Duodenal mucosa (tissue), 2 donors: ENCODE measurements around the gene FOXS1.

Experiments used
- H3K27ac ChIP-seq: one replicate; pipeline ENCODE4 v1.7.0; 2013; ENCODE audit warnings: low read depth, low read length
- H3K27me3 ChIP-seq, 2 donors: one replicate each; pipeline ENCODE4 v1.7.0; 2013; ENCODE audit warnings: low read length in 2 of 2, control low read depth in 1 of 2; ENCODE audit not compliant: insufficient read depth in 2 of 2, control insufficient read depth in 1 of 2
- H3K36me3 ChIP-seq, 2 donors: one replicate each; pipeline ENCODE4 v1.7.0; 2013; ENCODE audit warnings: low read length in 2 of 2, control low read depth in 1 of 2; ENCODE audit not compliant: insufficient read depth in 2 of 2, control insufficient read depth in 1 of 2
- H3K4me1 ChIP-seq, 2 donors: one replicate each; pipeline ENCODE4 v1.7.0; 2013; ENCODE audit warnings: low read length in 2 of 2, control low read depth in 1 of 2; ENCODE audit not compliant: insufficient read depth in 2 of 2, control insufficient read depth in 1 of 2
- H3K4me3 ChIP-seq, 2 donors: one replicate each; pipeline ENCODE4 v1.7.0; 2013; ENCODE audit warnings: low read length in 2 of 2, low read depth in 1 of 2
- H3K9ac ChIP-seq, 2 donors: one replicate each; pipeline ENCODE4 v1.7.0; 2013; ENCODE audit warnings: low read length in 2 of 2, low read depth in 1 of 2
- H3K9me3 ChIP-seq, 2 donors: one replicate each; pipeline ENCODE4 v1.7.0; 2013; ENCODE audit warnings: low read length in 2 of 2, control low read depth in 1 of 2; ENCODE audit not compliant: control insufficient read depth in 1 of 2

Gene FOXS1

GRCh38 chr20:31823360-31824124 lies 21.9 kb downstream of the FOXS1 start:
- Histone ChIP-seq H3K4me1 (peaks cover 3 to 4% of the 10 kb centered on the region in 2 donors), H3K27me3 (no peaks in the 10 kb centered on the region), H3K27ac (no peak overlapping the region), H3K9me3 (no peaks in the 10 kb centered on the region), H3K4me3 (no peak overlapping the region), H3K36me3 (no peaks in the 10 kb centered on the region), H3K9ac (no peak overlapping the region)

DNA sequence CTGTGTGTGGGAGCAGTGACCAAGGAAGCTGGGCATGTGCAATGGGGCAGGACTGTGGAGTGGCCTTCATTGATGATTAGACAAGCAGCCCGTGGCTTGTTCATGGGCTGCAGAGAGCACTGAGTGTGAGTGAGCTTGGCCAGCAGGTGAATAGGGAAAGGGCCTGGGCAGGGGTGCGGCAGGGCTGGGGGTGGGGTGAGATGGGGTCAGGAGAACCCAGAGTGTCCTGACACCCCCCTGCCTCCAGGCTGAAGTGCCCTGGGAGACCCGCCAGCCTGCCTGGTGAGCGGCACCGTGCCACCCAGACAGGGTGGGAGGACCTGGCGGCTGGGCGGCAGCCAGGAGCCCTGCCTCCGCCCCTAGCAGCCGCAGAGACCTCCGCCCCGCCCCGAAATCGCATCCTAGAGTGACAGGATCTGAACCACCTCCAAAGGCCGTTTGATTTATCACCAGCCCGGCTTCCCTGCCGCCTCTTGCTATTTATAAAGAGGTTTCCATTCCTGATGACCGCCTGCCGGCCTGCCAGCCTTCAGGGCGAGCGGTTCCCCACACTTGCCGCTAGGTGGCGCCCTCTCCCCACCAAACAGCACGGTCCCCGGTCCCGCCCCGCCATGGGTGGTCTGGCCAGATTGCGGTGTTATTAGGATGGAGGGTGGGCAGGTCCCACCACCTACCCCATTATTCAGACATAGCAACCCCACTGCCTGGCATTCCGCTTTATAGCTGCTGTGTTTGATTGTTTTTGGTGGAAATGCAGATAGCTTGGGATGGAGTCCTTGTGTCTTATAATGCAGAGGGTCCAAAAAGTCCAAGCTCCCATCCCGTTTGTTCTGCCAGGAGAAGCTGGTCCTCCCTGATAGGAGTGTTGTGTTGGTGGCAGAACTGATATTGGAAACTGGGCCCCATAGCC lies 22.7 kb downstream of the FOXS1 start:
- no peak overlapping the region for H3K9ac ChIP-seq
- no peak overlapping the region for H3K4me3 ChIP-seq
- no peaks in the 10 kb centered on the region for H3K9me3 ChIP-seq

DNA sequence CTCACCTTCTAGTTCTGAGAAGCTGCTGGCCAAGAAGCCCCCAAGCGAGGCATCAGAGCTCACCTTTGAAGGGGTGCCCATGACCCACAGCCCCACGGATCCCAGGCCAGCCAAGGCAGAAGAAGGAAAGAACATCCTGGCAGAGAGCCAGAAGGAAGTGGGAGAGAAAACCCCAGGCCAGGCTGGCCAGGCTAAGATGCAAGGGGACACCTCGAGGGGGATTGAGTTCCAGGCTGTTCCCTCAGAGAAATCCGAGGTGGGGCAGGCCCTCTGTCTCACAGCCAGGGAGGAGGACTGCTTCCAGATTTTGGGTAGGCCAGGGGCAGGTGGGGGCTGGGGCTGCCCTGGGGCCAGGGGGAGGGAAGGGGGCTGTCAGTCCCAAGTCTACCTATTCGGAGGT lies 24.0 kb downstream of the FOXS1 start:
- H3K27ac ChIP-seq, result no peak overlapping the region
- no peak overlapping the region for H3K4me3 ChIP-seq
- H3K9me3 ChIP-seq, result no peaks in the 10 kb centered on the region
- no peaks in the 10 kb centered on the region for H3K36me3 ChIP-seq
- H3K27me3 ChIP-seq, result no peaks in the 10 kb centered on the region
- H3K9ac ChIP-seq, result no peak overlapping the region
- peaks cover 3 to 4% of the 10 kb centered on the region in 2 donors for H3K4me1 ChIP-seq

More for the DNA sequence above, 22.7 kb downstream of the FOXS1 start:
- H3K36me3 ChIP-seq, result no peaks in the 10 kb centered on the region
- no peaks in the 10 kb centered on the region for H3K27me3 ChIP-seq
- no peak overlapping the region for H3K27ac ChIP-seq
- peaks cover 3 to 4% of the 10 kb centered on the region in 2 donors for H3K4me1 ChIP-seq

DNA sequence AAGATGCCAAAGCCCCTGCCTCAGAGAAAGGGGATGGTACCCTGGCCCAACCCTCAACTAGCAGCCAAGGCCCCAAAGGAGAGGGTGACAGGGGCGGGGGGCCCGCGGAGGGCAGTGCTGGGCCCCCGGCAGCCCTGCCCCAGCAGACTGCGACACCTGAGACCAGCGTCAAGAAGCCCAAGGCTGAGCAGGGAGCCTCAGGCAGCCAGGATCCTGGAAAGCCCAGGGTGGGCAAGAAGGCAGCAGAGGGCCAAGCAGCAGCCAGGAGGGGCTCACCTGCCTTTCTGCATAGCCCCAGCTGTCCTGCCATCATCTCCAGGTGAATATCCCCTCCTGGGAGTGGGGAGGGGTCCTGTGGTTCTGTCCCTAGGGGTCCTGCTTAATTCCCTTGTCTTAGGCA lies 25.2 kb downstream of the FOXS1 start:
- H3K27me3 ChIP-seq, result no peaks in the 10 kb centered on the region
- H3K4me3 ChIP-seq, result no peak overlapping the region
- H3K9ac ChIP-seq, result no peak overlapping the region
- H3K9me3 ChIP-seq, result no peaks in the 10 kb centered on the region
- H3K4me1 ChIP-seq, result peaks cover 3 to 4% of the 10 kb centered on the region in 2 donors
- H3K36me3 ChIP-seq, result no peaks in the 10 kb centered on the region
- no peak overlapping the region for H3K27ac ChIP-seq

DNA sequence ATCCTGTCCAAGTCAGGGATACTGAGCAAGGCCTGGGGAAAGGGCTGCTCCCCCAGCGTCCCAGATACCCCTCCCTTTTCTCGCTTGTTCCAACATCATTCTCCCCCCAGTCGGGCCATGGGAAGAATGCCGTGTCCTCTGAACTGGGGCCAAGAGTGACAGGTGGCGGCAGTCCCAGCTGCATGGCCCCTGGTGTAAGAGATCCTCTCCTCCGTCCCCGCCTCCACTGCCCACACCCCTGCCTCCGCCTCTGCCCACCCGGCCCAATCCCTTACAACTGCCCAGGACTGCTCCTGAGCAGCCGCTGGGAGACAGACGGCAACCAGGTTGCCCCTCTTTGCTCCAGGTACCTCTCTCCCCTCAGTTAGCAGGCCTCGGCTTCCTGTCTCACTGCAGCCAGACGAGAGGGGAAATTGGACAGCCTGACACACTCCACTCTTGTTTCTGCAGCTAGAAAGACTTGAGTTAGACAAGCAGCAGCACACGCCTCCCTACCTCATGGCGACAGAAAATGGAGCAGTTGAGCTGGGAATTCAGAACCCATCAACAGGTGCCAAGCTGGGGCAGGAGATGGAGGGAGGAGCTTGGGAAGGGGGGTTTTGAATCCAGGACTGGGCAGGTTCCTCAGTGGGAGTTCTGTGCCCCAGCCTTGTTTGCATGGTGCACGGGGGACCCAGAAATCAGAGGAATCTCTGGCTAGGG lies 26.2 kb downstream of the FOXS1 start, which contains the start of gene MYLK2:
Gene MYLK2 (plus strand): TSS at position 274 of the 702 bp plus-strand sequence. CDS start 225 bp downstream, at position 499.
- Histone ChIP-seq H3K9me3 (no peaks in the 10 kb centered on the region), H3K4me3 (no peak within 1 kb of the TSS), H3K36me3 (no peaks in the 10 kb centered on the region), H3K27ac (no peak within 1 kb of the TSS), H3K4me1 (peaks cover 3 to 4% of the 10 kb centered on the region in 2 donors), H3K27me3 (no peaks in the 10 kb centered on the region), H3K9ac (no peak within 1 kb of the TSS)

GRCh38 chr20:31818376-31818908 lies 27.0 kb downstream of the FOXS1 start:
- H3K27ac ChIP-seq, result no peak overlapping the region
- H3K9ac ChIP-seq, result no peak overlapping the region

GRCh38 chr20:31817461-31817860 lies 27.9 kb downstream of the FOXS1 start:
- Histone ChIP-seq H3K9me3 (no peaks in the 10 kb centered on the region), H3K4me1 (no peaks in the 10 kb centered on the region), H3K9ac (no peak overlapping the region), H3K27ac (no peak overlapping the region), H3K4me3 (no peak overlapping the region), H3K36me3 (no peaks in the 10 kb centered on the region), H3K27me3 (no peaks in the 10 kb centered on the region)

More at GRCh38 chr20:31818376-31818908, 27.0 kb downstream of the FOXS1 start:
- no peaks in the 10 kb centered on the region for H3K27me3 ChIP-seq
- H3K4me1 ChIP-seq, result peaks cover 3 to 4% of the 10 kb centered on the region in 2 donors
- no peaks in the 10 kb centered on the region for H3K9me3 ChIP-seq
- H3K36me3 ChIP-seq, result no peaks in the 10 kb centered on the region
- no peak overlapping the region for H3K4me3 ChIP-seq

DNA sequence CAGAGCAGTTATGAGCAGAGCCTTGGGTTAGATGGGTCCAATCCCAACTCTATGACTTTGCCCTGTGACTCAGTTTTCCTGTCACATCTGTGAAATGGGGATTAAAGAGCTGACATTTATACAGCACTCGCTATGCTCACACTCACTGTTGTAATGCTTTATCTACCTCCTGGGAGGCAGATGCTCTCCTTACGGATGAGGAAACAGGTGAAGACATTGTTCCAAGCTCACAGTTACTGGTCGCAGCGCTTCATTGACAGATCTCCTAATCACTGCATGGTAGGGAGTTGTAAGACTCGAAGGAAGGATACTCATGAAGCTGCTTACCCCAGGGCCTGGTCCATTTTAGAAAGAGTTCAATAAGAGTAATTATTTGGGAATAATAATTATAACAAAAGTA lies 29.2 kb downstream of the FOXS1 start:
- Histone ChIP-seq H3K36me3 (no peaks in the 10 kb centered on the region), H3K9me3 (no peaks in the 10 kb centered on the region), H3K4me1 (no peaks in the 10 kb centered on the region), H3K4me3 (no peak overlapping the region), H3K27me3 (no peaks in the 10 kb centered on the region), H3K9ac (no peak overlapping the region), H3K27ac (no peak overlapping the region)

- H3K4me3 ChIP-seq, result no peak overlapping the region
- no peaks in the 10 kb centered on the region for H3K9me3 ChIP-seq
- H3K27ac ChIP-seq, result no peak overlapping the region
- no peaks in the 10 kb centered on the region for H3K27me3 ChIP-seq
- H3K4me1 ChIP-seq, result no peaks in the 10 kb centered on the region
- no peak overlapping the region for H3K9ac ChIP-seq
- no peaks in the 10 kb centered on the region for H3K36me3 ChIP-seq
Measured at GRCh38 chr20:31815408-31816188, 29.8 kb downstream of the FOXS1 start.
